H9 (cell line): ENCODE results near the gene SHTN1. TPM values are rescaled to one million over a fixed set of nuclear protein-coding genes. Genes with fewer than 3 reads are reported as not detected.

Experiments
- DNase-seq: peaks from one replicate; pipeline ENCODE4 v3.0.0-alpha.2; 2017
- H2AFZ ChIP-seq: one replicate; pipeline ENCODE4 v1.6.1; 2013; ENCODE audit warnings: mild to moderate bottlenecking, low read length, control low read depth, moderate library complexity
- H2AK5ac ChIP-seq: 2 replicates; pipeline ENCODE4 v1.6.1; 2013; ENCODE audit warnings: low read length, control low read depth, mixed read lengths; ENCODE audit not compliant: insufficient read length
- H2BK120ac ChIP-seq: one replicate; pipeline ENCODE4 v1.6.1; 2013; ENCODE audit warnings: low read depth, mild to moderate bottlenecking, low read length, control low read depth, inconsistent platforms; ENCODE audit not compliant: poor library complexity, severe bottlenecking
- H2BK12ac ChIP-seq: 2 replicates; pipeline ENCODE4 v1.6.1; 2013; ENCODE audit warnings: low read length, control low read depth, mixed read lengths, low read depth; ENCODE audit not compliant: insufficient read length
- H2BK15ac ChIP-seq: 2 replicates; pipeline ENCODE4 v1.6.1; 2013; ENCODE audit warnings: low read depth, low read length, control low read depth
- H2BK20ac ChIP-seq: one replicate; pipeline ENCODE4 v1.6.1; 2013; ENCODE audit warnings: low read depth, mild to moderate bottlenecking, low read length, control low read depth, inconsistent platforms; ENCODE audit not compliant: poor library complexity, severe bottlenecking
- H2BK5ac ChIP-seq: 2 replicates; pipeline ENCODE4 v1.6.1; 2013; ENCODE audit warnings: low read length, control low read depth, mixed read lengths; ENCODE audit not compliant: insufficient read length
- H3K14ac ChIP-seq: 2 replicates; pipeline ENCODE4 v1.6.1; 2013; ENCODE audit warnings: low read length, control low read depth; ENCODE audit not compliant: insufficient read depth
- H3K18ac ChIP-seq: 2 replicates; pipeline ENCODE4 v1.6.1; 2013; ENCODE audit warnings: low read depth, mild to moderate bottlenecking, mixed read lengths, low read length, control low read depth; ENCODE audit not compliant: insufficient read length
- H3K23ac ChIP-seq: 2 replicates; pipeline ENCODE4 v1.6.1; 2013; ENCODE audit warnings: low read length, control low read depth, mixed read lengths, low read depth; ENCODE audit not compliant: insufficient read length
- H3K23me2 ChIP-seq: 2 replicates; pipeline ENCODE4 v1.6.1; 2013; ENCODE audit warnings: low read depth, mild to moderate bottlenecking, mixed read lengths, low read length, control low read depth; ENCODE audit not compliant: insufficient read length, poor library complexity, severe bottlenecking
- H3K27ac ChIP-seq: 2 replicates; pipeline ENCODE4 v1.5.1; 2013; ENCODE audit warnings: low read length, control low read depth, mixed read lengths, low read depth; ENCODE audit not compliant: insufficient read length
- H3K27me3 ChIP-seq: 2 replicates; pipeline ENCODE4 v1.6.1; 2013; ENCODE audit warnings: low read length, control low read depth, inconsistent platforms; ENCODE audit not compliant: insufficient read depth
- H3K4ac ChIP-seq: 2 replicates; pipeline ENCODE4 v1.6.1; 2013; ENCODE audit warnings: low read depth, mild to moderate bottlenecking, control low read depth, inconsistent platforms, low read length, moderate library complexity
- H3K4me1 ChIP-seq: 2 replicates; pipeline ENCODE4 v1.6.1; 2013; ENCODE audit warnings: low read length, control low read depth, inconsistent platforms; ENCODE audit not compliant: insufficient read depth
- H3K4me2 ChIP-seq: 2 replicates; pipeline ENCODE4 v1.6.1; 2013; ENCODE audit warnings: low read length, control low read depth, mixed read lengths; ENCODE audit not compliant: insufficient read length, insufficient read depth
- H3K56ac ChIP-seq: 2 replicates; pipeline ENCODE4 v1.6.1; 2013; ENCODE audit warnings: low read depth, mild to moderate bottlenecking, mixed read lengths, low read length, control low read depth; ENCODE audit not compliant: insufficient read length
- H3K79me1 ChIP-seq: 2 replicates; pipeline ENCODE4 v1.6.1; 2013; ENCODE audit warnings: low read depth, mild to moderate bottlenecking, moderate library complexity, low read length, control low read depth, inconsistent platforms; ENCODE audit not compliant: insufficient read depth, poor library complexity, severe bottlenecking
- H3K79me2 ChIP-seq: 2 replicates; pipeline ENCODE4 v1.6.1; 2013; ENCODE audit warnings: low read length, control low read depth, inconsistent platforms; ENCODE audit not compliant: insufficient read depth
- H3K9ac ChIP-seq: 2 replicates; pipeline ENCODE4 v1.6.1; 2013; ENCODE audit warnings: low read length, control low read depth, mixed read lengths; ENCODE audit not compliant: insufficient read length; ENCODE audit errors: extremely low read depth
- H3K9me3 ChIP-seq: one replicate; pipeline ENCODE4 v1.6.1; 2013; ENCODE audit warnings: low read depth, low read length, inconsistent platforms; ENCODE audit not compliant: control insufficient read depth
- H3T11ph ChIP-seq: one replicate; pipeline ENCODE4 v1.6.1; 2013; ENCODE audit warnings: mild to moderate bottlenecking, low read length, control low read depth, inconsistent platforms
- H4K20me1 ChIP-seq: one replicate; pipeline ENCODE4 v1.6.1; 2013; ENCODE audit not compliant: control insufficient read depth, insufficient read length, insufficient read depth
- H4K5ac ChIP-seq: 2 replicates; pipeline ENCODE4 v1.6.1; 2013; ENCODE audit warnings: low read depth, mild to moderate bottlenecking, mixed read lengths, low read length, control low read depth; ENCODE audit not compliant: insufficient read length
- H4K8ac ChIP-seq: replicated peaks from 2 replicates; pipeline ENCODE4 v1.6.1; 2013; ENCODE audit warnings: low read length, control low read depth, mixed read lengths, low read depth; ENCODE audit not compliant: insufficient read length
- H4K91ac ChIP-seq: 2 replicates; pipeline ENCODE4 v1.6.1; 2013; ENCODE audit warnings: low read depth, mild to moderate bottlenecking, moderate library complexity, mixed read lengths, low read length, control low read depth; ENCODE audit not compliant: insufficient read length
- H3K27ac Mint-ChIP-seq, 3 experiments: 2 replicates in 2 of 3; 3 replicates in 1 of 3; pipeline ENCODE4 v1.8.0; 2020 to 2021; ENCODE audit warnings: mixed read lengths in 3 of 3, mild to moderate bottlenecking in 1 of 3, moderate library complexity in 1 of 3
- H3K27me3 Mint-ChIP-seq: 2 replicates; pipeline ENCODE4 v1.8.0; 2021; ENCODE audit warnings: low read depth, mild to moderate bottlenecking, moderate library complexity, mixed read lengths
- H3K36me3 Mint-ChIP-seq, 3 experiments: 2 replicates in 2 of 3; 3 replicates in 1 of 3; pipeline ENCODE4 v1.8.0; 2020 to 2021; ENCODE audit warnings: low read depth in 3 of 3, mixed read lengths in 3 of 3; ENCODE audit not compliant: insufficient read depth in 1 of 3
- H3K4me1 Mint-ChIP-seq, 2 experiments: 2 replicates each; pipeline ENCODE4 v1.8.0; 2020; ENCODE audit warnings: mixed read lengths in 2 of 2
- H3K4me3 Mint-ChIP-seq, 2 experiments: 2 replicates in 1 of 2; 3 replicates in 1 of 2; pipeline ENCODE4 v1.8.0; 2020 to 2021; ENCODE audit warnings: mild to moderate bottlenecking in 2 of 2, mixed read lengths in 2 of 2, moderate library complexity in 1 of 2
- H3K9me3 Mint-ChIP-seq, 2 experiments: 2 replicates in 1 of 2; 3 replicates in 1 of 2; pipeline ENCODE4 v1.8.0; 2020; ENCODE audit warnings: mild to moderate bottlenecking in 2 of 2, mixed read lengths in 2 of 2, moderate library complexity in 1 of 2
- CTCF ChIP-seq: fragments of 200-600 bp; sonication (generic); conservative IDR thresholded peaks from 3 replicates; pipeline ENCODE4 v1.8.0; 2021; ENCODE audit warnings: antibody characterized with exemption, mild to moderate bottlenecking
- WGBS: extraction: QIAGEN DNeasy Blood & Tissue Kit; methylation state at CpG from one replicate; pipeline ENCODE4 v1.1.7; 2013; ENCODE audit warnings: missing lambda C conversion rate, low lambda C conversion rate, mixed read lengths; ENCODE audit not compliant: insufficient read length; ENCODE audit errors: extremely low coverage; 5-methylcytosine and 5-hydroxymethylcytosine counted together
- total RNA-seq: library from RNA; stranded (reverse); gene quantifications from 2 replicates; pipeline ENCODE4 v1.2.1, GENCODE V29; 2021

SHTN1 gene
- total RNA-seq, 1 experiment from 2014 or later = 22.1 TPM

DNA sequence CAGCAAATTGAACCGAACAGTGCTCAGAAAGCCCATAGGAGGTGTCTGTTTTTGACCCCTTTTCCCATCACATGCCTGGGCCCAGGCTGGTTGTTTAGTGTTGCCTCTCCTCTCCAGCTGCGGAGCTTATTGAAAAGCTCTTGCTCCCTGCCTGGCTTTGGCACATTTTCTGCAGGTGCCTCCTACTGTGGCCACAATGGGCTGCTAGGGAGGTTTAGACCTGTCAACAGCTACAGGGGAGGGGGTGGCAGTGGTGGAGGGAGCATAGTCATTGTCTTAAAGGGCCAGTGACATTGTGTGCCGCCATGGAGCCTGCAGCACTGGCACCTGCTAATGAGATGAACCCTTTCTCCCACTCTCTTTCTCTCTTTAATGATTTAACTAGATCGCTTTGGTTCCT lies 168.9 kb downstream of the SHTN1 start:
- TF ChIP-seq CTCF = no peak
- H3K56ac ChIP-seq = no peak overlapping the region
- no peak overlapping the region for H3K18ac ChIP-seq
- H2AFZ ChIP-seq = no peak overlapping the region
- DNase-seq = peak; percentile 84
- H3K79me1 ChIP-seq = no peaks in the 10 kb centered on the region
- H3K9me3 ChIP-seq = no peaks in the 10 kb centered on the region
- peaks cover 12% of the 10 kb centered on the region; the same call in 1 of the 2 replicates for H3K4me1 ChIP-seq
- no peaks in the 10 kb centered on the region for H3K23me2 ChIP-seq
- H3K79me2 ChIP-seq = no peaks in the 10 kb centered on the region
- no peak overlapping the region for H3T11ph ChIP-seq
- no peak overlapping the region for H2BK20ac ChIP-seq
- H2BK120ac ChIP-seq = no peak overlapping the region
- no peak overlapping the region for H3K27ac ChIP-seq
- H2BK5ac ChIP-seq = no peak overlapping the region
- no peak overlapping the region for H3K4ac ChIP-seq
- H4K8ac ChIP-seq = no peak overlapping the region
- no peak overlapping the region for H2BK12ac ChIP-seq
- Mint-ChIP-seq H3K36me3 (peaks cover 0 to 6% (median 0%) of the 10 kb centered on the region in 3 experiments; a peak in 2 of 7 replicates), H3K4me3 (peak overlapping the region in 1 of 2 experiments; percentile 18; a peak in 3 of 5 replicates), H3K27ac (peak overlapping the region; percentile 7 to 73 (median 73); a peak in 5 of 7 replicates), H3K9me3 (no peaks in the 10 kb centered on the region), H3K27me3 (peaks cover 6% of the 10 kb centered on the region), H3K4me1 (peaks cover 72 to 73% of the 10 kb centered on the region in 2 experiments)
- H4K20me1 ChIP-seq = peaks cover 3% of the 10 kb centered on the region
- no peak overlapping the region for H3K9ac ChIP-seq
- no peak overlapping the region for H3K23ac ChIP-seq
- H2BK15ac ChIP-seq = no peak overlapping the region
- no peak overlapping the region for H4K91ac ChIP-seq
- no peaks in the 10 kb centered on the region for H3K27me3 ChIP-seq
- no peak overlapping the region for H3K4me2 ChIP-seq
- no peak overlapping the region for H3K14ac ChIP-seq
- no peak overlapping the region for H4K5ac ChIP-seq
- no CpG with 5 or more reads among the region's 4 CpGs for WGBS
- no peak overlapping the region for H2AK5ac ChIP-seq
